ENCODE results near the gene CACNA1C. TPM values are rescaled to one million over a fixed set of nuclear protein-coding genes. Genes with fewer than 3 reads are reported as not detected.

Gene CACNA1C
- total RNA-seq, 1 experiment from 2014 or later: 1.1 TPM

DNA sequence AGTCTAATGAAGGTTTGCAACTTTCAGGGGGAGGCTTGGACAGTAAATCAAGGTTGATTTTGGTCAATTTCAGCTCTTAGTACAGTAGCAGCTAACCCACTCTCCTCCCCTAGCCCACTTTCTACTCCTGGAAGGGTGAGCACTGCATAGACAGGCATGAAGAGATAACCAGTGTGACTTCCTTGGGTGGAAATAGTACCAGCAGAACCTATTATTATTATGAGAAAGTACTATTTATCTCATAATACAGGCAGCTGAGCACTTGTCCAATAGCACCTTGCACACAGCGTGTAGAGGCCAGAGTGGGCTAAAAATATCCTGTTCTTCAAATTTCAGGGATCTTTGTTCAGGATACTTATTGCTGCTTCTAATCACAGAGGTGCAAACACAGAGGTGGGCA lies 645.8 kb downstream of the CACNA1C start:
- peaks cover 2% of the 10 kb centered on the region in 2 experiments; a peak in 3 of 4 replicates for H3K4me1 Mint-ChIP-seq
- H2AFZ ChIP-seq (ENCODE audit: low read length): no peak overlapping the region
- no peaks in the 10 kb centered on the region for H3K79me2 ChIP-seq (ENCODE audit: insufficient read depth, low read length)
- WGBS (ENCODE audit: extremely low coverage, insufficient read length, low lambda C conversion rate): no CpG with 5 or more reads among the region's 1 CpG
- no peak overlapping the region for H3K18ac ChIP-seq (ENCODE audit: insufficient read length, low read depth, low read length)
- no peak overlapping the region for H3K27ac Mint-ChIP-seq
- no peak overlapping the region for H4K5ac ChIP-seq (ENCODE audit: insufficient read length, low read depth, low read length)
- TF ChIP-seq, protein P1, sequence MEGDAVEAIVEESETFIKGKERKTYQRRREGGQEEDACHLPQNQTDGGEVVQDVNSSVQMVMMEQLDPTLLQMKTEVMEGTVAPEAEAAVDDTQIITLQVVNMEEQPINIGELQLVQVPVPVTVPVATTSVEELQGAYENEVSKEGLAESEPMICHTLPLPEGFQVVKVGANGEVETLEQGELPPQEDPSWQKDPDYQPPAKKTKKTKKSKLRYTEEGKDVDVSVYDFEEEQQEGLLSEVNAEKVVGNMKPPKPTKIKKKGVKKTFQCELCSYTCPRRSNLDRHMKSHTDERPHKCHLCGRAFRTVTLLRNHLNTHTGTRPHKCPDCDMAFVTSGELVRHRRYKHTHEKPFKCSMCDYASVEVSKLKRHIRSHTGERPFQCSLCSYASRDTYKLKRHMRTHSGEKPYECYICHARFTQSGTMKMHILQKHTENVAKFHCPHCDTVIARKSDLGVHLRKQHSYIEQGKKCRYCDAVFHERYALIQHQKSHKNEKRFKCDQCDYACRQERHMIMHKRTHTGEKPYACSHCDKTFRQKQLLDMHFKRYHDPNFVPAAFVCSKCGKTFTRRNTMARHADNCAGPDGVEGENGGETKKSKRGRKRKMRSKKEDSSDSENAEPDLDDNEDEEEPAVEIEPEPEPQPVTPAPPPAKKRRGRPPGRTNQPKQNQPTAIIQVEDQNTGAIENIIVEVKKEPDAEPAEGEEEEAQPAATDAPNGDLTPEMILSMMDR (conservative IDR thresholded peaks at IDR 0.05): no peak
- H3K4ac ChIP-seq (ENCODE audit: low read depth, low read length): no peak overlapping the region
- no peak overlapping the region for H3K9ac ChIP-seq (ENCODE audit: extremely low read depth, insufficient read length, low read length)
- no peak overlapping the region for H3K23ac ChIP-seq (ENCODE audit: insufficient read length, low read depth, low read length)
- no peak overlapping the region for H3K4me3 Mint-ChIP-seq
- H3K79me1 ChIP-seq (ENCODE audit: insufficient read depth, low read depth, low read length, poor library complexity, severe bottlenecking): no peaks in the 10 kb centered on the region
- no peak for DNase-seq
- H3T11ph ChIP-seq (ENCODE audit: low read length): no peak overlapping the region
- H3K27me3 Mint-ChIP-seq (ENCODE audit: low read depth): peaks cover 71% of the 10 kb centered on the region
- no peak overlapping the region for H3K56ac ChIP-seq (ENCODE audit: insufficient read length, low read depth, low read length)
- H4K8ac ChIP-seq (replicated peaks; ENCODE audit: insufficient read length, low read depth, low read length): no peak overlapping the region
- H2BK15ac ChIP-seq (ENCODE audit: low read depth, low read length): no peak overlapping the region
- no peaks in the 10 kb centered on the region for H3K23me2 ChIP-seq (ENCODE audit: insufficient read length, low read depth, low read length, poor library complexity, severe bottlenecking)
- H4K20me1 ChIP-seq (ENCODE audit: control insufficient read depth, insufficient read depth, insufficient read length): no peaks in the 10 kb centered on the region
- H2AK5ac ChIP-seq (ENCODE audit: insufficient read length, low read length): no peak overlapping the region
- no peaks in the 10 kb centered on the region for H3K9me3 ChIP-seq (ENCODE audit: control insufficient read depth, low read depth, low read length)
- no peak overlapping the region for H2BK120ac ChIP-seq (ENCODE audit: low read depth, low read length, poor library complexity, severe bottlenecking)
- no peak overlapping the region for H2BK5ac ChIP-seq (ENCODE audit: insufficient read length, low read length)
- H3K27me3 ChIP-seq (ENCODE audit: insufficient read depth, low read length): no peaks in the 10 kb centered on the region
- H3K27ac ChIP-seq (ENCODE audit: insufficient read length, low read depth, low read length): no peak overlapping the region
- H3K14ac ChIP-seq (ENCODE audit: insufficient read depth, low read length): no peak overlapping the region
- no peak overlapping the region for H4K91ac ChIP-seq (ENCODE audit: insufficient read length, low read depth, low read length)
- H3K4me1 ChIP-seq (ENCODE audit: insufficient read depth, low read length): no peaks in the 10 kb centered on the region
- H2BK12ac ChIP-seq (ENCODE audit: insufficient read length, low read depth, low read length): no peak overlapping the region
- no peak overlapping the region for H2BK20ac ChIP-seq (ENCODE audit: low read depth, low read length, poor library complexity, severe bottlenecking)
- no peak overlapping the region for H3K4me2 ChIP-seq (ENCODE audit: insufficient read depth, insufficient read length, low read length)
- peaks cover 0 to 16% (median 8%) of the 10 kb centered on the region in 3 experiments; a peak in 5 of 7 replicates for H3K36me3 Mint-ChIP-seq (ENCODE audit: insufficient read depth in 1 of 3, low read depth in 3 of 3)
- H3K9me3 Mint-ChIP-seq: peaks cover 13 to 27% of the 10 kb centered on the region in 2 experiments

Measured in H9 (cell line).